HUDEP-2 (cell line): ENCODE measurements around the gene MIGA1.
"Not testable (repeated sequence)": the region's sequence is repeated elsewhere in the genome, so short reads cannot be mapped to it uniquely, and the experiment has no call there.

ENCODE experiments used
- DNase-seq, 76 experiments: peaks; one replicate each; lab custom pipeline; 2025; ENCODE audit not compliant: unreplicated experiment in 76 of 76; lab: John Stamatoyannopoulos, UW

MIGA1 gene

DNA sequence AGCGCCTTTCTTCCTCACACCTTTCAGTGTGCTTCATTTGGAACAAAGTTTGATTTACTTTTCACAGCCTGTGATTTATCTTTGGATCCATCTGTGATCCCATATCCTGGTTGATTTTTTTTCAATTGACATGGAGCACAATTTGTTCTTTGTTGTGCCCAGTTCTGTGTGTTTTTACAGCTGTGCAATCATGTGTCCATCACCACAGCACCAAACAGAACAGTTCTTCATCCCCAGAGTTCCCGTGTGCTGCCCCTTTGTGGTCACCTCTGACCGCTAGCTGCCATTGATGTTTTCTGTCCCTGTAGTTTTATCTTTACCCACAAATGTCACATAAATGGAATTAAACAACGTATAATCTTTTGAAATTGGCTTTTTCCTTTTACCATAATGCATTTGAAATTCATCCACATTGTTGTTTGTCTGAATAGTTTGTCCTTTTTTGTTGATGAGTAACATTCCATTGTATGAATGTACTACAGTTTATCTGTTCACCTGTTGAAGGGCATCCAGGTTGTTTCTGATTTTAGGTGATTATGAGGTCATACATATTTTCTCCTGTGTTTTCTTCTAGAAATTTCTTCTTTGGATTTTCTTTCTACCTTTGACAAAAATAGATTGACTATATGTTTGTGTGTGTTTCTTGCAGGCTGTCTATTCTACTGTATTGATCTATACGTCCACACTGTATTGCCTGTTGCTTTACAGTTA lies 17.4 kb downstream of the MIGA1 start:
- DNase-seq: no peak

DNA sequence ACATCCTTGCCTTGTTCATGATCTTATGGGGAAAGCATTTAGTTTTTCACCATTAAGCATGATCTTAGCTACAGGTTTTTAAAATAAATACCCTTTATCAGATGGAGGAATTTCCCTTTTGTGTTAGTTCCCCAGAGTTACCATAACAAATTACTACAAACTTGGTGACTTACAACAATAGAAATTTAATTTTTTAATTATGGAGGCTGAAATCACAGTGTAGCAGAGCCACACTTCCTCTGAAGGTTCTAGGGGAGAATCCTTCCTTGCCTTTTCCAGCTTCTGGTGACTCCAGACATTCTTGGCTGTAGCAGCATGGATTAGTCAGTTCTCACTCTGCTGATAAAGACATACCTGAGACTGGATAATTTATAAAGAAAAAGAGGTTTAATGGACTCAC lies 18.5 kb downstream of the MIGA1 start:
- no peak for DNase-seq

DNA sequence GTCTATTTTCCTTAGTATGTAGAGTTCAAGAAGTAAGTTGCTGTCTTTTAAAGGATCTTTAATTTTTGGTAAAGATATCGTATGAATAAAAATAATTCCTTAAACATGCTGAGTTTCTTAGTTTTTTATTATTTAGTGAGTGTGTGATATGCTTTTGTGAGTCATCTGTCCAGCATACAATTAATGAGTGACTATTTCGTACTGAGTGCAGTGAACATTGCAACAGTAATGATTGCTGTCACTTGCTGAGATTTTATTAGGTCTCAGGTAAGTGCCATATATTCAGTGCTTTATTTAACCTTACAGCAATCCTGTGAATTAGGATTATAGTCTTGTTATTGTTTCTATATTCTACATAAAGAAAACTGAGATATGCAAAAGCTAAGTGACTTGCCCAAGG lies 22.6 kb downstream of the MIGA1 start:
- no peak for DNase-seq

DNA sequence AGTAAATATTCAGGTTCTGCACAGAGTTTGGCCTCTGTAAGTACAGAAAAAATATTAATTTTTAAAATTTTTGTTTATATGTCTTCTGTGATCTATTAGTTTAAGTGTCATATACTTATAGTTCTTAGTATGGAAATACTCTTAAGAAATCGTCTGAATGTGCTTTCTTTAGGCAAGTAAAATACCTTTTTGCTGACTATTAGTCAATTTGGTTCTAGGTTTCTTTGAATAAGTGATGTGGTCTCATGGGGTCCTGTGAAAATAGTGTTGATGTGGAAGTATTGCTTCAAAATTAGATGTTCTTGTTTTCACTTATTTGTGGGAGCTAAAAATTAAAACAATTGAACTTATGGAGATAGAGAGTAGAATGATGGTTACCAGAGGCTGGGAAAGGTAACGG lies 23.9 kb downstream of the MIGA1 start:
- no peak for DNase-seq

DNA sequence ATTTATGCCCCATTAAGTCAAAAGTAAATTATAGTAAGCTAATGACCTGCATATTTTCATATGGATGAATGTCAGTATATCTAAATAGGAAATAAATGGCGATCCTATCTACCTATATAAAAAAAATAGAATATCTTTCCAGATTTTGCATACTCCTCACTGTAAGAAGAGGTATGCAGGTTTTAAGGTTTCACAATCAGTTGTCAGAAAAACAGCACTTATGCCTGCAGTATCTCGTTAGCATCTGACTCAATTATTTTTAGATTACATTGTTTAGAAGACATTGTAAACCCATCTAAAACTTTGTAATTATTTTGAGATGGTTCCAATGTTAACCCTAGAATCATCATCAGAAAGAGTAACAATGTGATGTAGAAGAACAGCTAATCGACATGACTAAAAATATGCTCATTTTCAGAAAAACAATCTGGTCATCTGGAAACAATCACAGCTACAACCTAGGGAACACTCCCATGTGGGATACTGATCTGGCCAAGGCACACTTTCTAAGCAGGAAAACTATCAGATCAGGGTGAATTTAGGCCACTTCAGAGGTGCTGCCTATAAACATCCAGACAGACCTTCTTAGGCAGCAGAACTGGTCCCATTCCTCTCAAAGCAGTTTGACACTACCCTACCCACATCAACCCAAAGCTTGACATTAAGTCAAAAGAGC lies 30.5 kb downstream of the MIGA1 start:
- not testable (repeated sequence) for DNase-seq

DNA sequence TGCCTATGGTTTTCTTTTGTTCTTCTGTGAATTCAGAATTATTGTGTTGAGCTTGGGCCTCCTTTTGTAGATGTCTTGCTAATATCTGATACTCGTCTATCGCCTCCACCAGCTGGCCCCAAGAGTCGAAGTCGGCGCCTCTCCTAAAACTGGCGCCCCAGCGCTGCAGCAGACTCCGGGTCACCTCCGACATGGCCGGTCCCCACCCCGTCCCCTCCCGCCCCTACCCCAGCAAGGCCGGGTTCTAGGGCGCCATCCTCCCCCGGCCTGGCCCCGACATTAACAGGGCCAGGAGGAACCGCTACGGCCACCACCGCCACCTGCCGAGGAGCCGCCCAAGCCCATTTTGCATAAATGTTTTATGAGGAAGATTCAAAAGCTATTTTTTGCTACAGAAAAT lies 32.1 kb downstream of the MIGA1 start:
- not testable (repeated sequence) for DNase-seq

DNA sequence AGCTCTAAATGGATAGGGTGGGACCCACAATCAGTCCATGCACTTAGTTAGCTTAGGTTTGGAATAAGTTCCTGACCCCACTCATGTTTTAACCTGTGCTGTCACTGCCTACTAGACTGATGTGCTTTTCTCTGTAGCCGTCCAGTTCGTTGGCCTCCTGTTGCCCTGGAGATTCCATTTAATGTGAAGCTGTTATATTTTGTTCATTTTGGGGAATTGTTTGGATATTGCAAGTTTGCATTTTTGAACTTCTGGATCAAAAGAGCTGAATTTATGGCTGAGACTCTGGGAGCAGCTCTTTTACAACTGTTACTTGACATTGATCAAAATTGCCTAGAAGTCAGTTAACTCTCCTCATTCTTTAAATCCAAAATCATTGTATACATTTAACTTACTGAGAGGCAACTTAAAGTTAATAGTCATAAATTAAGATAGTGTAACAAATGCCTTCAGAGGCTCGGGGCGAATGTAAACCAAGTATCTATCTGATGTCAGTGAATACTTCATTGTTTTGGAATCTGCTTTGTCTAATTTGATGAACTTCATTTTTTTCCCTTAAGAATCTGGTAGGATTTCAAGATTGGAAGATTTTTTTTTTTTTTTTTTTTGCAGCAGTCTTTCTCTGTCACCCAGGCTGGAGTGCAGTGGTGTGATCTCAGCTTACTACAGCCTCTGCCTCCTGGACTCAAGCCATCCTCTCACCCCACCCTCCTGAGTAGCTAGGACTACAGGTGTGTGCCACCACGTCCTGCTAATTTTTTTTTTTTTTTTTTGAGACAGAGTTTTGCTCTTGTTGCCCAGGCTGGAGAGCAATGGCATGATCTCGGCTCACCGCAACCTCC lies 38.1 kb downstream of the MIGA1 start:
- DNase-seq: no peak

DNA sequence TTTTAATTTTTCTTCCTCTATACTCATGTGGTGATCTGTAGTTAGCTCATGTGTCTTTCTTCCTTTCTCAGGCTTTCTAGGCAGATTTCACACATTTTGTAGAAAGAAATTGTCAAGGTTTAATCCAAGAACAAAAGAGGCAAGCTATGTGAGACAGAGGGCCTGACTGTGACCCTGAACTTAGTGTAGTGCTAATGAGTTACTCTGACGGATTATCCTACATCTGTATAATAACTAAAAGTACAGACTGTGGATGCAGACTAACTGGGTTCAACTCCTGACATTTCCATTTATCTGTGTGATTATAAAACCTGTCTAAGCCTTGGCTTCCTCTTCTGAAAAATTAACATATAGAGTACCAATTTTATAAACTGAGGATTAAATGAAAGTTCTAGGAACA lies 40.7 kb downstream of the MIGA1 start:
- no peak for DNase-seq

DNA sequence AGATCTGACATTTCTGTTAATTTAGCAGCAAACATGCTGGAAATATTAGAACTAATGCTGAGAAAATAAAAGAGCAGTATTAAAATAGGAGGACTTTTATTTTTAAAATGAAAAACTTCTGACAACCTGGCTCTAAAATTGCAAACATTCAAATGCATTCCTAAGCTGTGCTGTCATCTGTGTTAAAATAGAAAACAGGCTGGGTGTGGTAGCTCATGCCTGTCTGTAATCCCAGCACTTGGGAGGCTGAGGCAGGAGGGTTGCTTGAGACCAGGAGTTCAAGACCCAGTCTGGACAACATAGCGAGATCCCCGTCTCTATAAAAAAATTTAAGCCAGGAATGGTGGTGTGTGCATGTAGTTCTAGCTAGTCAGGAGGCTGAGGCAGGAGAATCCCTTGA lies 44.6 kb downstream of the MIGA1 start:
- DNase-seq: no peak

DNA sequence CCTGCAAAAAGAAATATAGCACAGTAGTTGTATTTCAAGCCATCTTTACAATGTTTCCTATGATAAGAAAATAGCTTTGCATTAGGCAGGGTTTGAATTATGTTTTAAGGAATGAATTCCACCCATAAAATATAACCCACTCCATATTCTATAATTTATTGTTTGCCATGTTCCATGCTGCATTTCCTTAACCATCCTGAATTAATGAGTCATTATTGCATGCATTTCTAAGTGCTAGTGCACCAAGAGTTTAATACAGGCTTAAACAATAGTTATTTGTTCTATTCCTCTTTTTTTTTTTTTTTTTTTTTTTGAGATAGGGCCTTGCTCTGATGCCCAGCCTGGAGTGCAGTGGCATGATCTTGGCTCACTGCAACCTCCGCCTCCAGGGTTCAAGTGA lies 45.2 kb downstream of the MIGA1 start:
- no peak for DNase-seq

DNA sequence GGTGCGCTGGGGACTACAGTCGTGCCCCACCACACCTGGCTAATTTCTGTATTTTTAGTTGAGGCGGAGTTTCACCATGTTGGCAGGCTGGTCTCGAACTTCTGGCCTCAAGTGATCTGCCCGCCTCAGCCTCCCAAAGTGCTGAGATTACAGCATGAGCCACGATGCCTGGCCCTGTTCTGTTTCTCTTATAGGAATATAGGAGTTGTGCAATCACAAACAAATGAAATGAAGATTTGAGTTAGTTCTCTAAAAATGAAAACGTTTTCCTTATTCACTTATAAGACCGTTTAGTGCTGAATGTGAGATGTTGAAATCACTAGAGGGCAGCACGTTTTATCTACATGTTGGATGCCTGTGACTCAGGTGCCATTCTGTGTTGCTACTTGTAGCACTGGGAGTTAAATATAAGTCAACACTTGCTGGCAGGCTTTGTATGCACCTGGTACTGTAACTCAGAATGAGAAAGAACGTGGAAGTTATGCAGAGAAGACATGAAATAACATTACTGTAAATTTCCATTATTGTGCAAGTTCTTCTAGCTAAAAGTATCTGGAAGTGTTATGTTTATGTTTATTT lies 45.8 kb downstream of the MIGA1 start:
- peak in 9 of 76 experiments; percentile 1 to 28 (median 8) for DNase-seq

DNA sequence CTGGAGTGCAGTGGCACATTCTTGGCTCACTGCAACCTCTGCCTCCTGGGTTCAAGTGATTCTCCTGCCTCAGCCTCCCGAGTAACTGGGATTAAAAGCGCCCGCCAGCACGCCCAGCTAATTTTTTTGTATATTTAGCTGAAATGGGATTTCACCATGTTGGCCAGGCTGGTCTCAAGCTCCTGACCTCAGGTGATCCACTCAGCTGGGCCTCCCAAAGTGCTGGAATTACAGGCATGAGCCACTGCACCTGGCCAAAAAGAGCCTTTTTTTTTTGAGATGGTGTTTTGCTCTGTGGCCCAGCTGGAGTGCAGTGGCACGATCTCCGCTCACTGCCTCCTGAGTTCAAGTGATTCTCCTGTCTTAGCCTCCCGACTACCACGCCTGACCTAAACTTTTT lies 47.4 kb downstream of the MIGA1 start:
- DNase-seq: not testable (repeated sequence)

DNA sequence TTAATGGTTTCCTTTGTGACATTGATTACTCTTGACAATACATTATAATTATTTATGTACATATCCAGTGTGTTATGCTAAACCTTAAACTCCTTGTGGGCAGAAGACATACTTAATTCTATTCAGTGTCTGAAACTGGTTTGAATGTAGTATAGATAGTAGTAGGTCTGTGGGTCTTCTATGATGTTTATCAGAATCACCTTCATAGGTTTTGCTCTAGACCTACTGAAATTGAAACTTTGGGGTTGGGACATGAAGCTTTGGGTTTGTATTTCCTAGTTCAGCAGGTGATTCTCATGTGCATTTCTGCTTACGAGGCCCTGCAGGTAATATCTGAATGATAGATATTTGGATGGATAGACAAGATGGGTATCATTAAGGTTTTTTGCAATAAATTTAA lies 48.6 kb downstream of the MIGA1 start:
- no peak for DNase-seq

DNA sequence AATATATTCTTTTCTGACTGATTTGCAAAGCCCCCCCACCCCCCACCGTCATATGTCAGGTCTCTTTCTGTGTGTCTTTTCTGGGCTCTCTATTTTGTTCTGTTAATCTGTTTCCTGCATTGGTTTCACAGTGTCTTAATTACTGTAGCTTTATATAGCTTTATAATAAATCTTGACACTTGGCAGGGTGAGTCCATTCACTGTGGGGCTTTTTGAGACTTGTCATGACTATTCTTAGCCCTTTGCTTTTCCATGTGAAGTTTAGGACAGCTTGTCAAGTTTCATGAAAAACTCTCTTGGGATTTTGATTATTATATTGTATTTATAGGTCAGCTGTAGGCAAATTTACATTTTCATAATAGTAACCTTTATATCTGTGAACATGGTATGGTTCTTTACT lies 50.4 kb downstream of the MIGA1 start:
- DNase-seq: no peak

DNA sequence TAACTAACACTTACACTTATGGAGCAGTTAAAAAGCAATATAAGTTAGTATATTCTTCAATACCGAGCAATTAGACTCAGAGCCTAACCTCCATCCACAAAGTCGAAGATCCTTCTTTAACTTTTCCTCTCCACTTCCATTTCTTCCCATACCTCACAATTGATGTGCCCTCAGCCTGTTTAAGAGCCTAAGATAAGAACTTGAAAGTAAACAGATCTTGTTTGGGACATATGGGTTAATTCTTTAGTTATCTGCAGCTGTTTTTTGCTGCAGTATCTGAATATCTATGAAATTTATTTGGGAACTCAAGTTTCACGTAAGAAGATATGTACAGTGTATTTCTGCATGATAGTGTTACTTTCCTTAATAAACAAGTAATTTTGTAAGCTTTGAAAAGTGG lies 51.5 kb downstream of the MIGA1 start:
- no peak for DNase-seq

DNA sequence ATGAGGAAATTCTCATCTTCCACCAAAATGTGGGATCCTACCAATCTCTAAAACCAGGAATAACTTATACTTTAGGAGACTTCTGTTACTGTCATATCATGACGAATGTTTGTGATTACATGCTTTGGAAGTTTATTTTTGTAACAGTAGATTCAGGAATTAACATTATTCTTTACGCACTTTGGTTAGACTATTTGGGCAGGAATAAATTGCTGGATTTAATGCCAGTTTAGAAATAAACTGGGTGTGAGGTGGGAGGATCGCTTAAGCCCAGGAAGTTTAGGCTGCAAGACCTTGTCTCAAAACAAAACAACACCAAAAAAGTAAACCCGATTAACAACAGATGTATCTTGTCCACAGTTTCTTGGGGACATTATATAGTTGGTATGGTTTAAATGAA lies 52.1 kb downstream of the MIGA1 start:
- no peak for DNase-seq

DNA sequence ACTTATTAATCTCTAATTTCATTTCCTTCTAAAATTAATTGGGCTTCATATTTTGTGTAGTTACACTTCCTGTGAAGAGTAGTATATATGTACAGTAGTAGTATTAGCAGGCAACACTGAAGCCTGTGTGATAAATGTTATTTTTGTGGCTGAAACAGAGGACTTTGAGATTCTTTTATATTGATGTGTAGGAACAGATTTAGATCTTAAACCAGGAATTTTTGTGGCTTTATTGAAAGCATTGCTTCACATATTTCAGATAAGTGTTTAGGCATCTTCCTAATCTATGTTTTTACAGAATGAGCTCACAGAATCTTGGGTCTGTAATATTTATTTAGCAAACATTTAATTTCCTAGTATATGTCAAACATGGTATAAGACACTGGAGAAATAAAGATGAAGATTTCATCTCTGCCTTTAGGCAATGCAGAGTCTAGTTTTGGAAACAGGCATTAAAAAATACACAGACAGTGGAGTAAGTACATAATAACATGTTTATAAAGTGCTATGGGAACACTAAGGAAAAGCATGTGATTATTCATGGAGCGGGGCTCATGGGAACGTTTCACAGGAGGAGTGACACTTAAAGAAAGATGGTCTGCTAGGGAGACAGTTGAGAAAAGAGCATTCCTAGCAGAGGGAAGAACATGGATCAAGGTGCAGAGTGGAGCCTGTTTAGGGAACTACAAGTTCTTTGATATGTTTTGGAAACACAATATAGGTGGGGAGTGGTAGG lies 52.7 kb downstream of the MIGA1 start:
- no peak for DNase-seq

DNA sequence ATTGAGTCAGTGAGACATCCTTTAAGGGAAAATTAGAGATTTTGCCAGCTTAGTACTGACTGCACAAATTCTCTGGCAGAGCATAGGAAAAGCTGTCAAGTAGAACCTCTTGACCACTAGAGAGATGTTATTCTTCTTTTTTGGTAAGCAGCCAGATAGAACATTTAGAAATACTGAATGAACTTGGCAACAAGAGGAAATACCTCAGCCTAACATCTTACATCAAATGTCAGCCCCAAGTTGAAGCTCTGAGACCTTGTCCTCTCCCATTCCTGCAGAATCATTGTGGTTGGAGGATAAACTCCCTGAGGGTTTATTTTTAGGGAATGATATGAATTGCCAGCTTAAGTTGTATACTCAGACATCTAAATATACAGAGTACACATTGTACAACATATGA lies 53.5 kb downstream of the MIGA1 start:
- no peak for DNase-seq

DNA sequence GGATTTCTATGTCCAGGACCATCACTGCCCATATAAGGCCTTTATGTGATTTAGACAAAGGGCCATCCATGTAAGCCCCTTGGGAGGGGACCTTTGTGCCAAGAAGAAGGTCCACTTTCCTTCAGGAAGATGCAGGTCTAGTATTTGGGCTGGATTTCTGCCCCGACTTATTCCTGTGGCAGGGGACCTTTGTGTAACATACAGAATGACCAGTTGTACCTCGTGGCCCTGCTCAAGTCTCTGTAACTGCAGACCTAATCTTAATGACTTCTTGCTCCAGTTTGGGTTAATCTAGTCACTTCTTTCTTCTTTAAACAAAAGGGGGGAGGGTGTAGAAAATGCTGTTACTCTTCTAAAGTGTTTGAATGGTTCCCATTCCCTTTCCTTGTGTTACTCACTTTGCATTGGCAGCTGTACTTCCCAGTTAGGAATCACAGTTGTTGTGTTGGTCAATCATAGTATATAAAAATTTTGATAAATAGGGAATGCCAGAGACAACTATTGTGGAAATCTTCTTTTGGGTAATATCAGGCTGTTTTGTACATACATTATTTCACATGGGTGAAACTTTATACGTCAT lies 54.2 kb downstream of the MIGA1 start:
- DNase-seq: no peak

DNA sequence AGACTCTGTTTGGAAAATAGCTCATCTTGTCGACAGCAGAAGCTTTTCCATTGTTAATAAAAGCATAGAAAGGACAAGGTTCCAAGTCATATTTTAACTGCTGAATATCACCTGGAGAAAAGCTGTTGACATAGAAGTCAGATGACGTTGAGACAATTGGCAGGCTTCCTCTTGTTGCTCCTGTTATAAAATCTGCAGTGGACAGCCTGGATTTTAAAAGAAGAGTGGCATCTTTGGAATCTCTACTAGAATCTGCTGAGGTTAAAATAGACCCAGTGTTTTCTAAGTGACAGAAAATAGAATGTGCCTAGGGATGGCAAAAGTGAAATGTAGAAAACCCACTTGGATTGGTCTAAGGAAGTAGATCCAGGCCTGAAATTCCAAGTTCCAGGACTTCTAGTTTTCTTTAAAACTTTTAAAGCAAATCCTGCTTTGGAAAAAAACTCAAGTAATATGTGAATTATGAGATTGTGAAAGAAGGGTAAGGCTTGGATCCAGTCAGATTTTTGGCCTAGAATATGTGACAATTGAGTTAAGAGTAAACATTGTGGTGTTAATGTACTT lies 55.4 kb downstream of the MIGA1 start:
- no peak for DNase-seq
